GM12891 (cell line): ENCODE data around the gene GGT1.

Source experiments
- POLR2A ChIP-seq: IDR thresholded peaks from 2 replicates; pipeline ENCODE4 v1.6.1; 2011; ENCODE audit warnings: low read depth, low read length, control low read depth
- POLR2AphosphoS5 ChIP-seq: IDR thresholded peaks from 2 replicates; pipeline ENCODE4 v1.6.1; 2011; ENCODE audit warnings: low read depth, low read length, control low read depth
- SPI1 ChIP-seq: IDR thresholded peaks from 2 replicates; pipeline ENCODE4 v1.6.1; 2011; ENCODE audit warnings: low read depth, low read length, control low read depth
- TAF1 ChIP-seq: IDR thresholded peaks from 2 replicates; pipeline ENCODE4 v1.6.1; 2011; ENCODE audit warnings: low read depth, low read length, control low read depth

DNA sequence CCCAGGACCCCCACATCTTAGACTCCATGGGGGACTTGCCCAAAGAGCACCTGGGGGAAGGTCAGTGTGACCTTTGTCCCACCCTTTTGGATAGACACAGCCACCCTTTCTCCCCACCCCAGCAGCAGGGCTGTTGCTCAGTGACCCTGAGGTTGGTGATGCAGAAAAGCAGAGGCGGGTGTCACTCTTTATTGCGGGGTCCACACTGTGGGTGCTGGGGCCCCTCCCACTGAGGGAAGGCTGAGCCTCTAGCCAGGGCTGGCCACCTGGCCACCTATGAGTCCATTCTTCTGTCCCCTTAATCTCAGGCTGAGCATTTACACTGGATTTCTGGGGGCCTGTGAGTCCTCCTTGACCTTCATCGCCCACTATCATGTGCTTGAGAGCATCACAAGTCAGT is 17.5 kb upstream of the GGT1 start:
- TF ChIP-seq POLR2A = no peak
- no peak for TF ChIP-seq POLR2AphosphoS5
- no peak for TF ChIP-seq TAF1
- TF ChIP-seq SPI1 = no peak
